Spleen (tissue), 7 donors: ENCODE measurements around the gene TMEM45B.
"Not testable (repeated sequence)": the region's sequence is repeated elsewhere in the genome, so short reads cannot be mapped to it uniquely, and the experiment has no call there.

Source experiments
- CTCF ChIP-seq, 11 experiments: fragments of 200-600 bp in 7 of 11; fragments of 450-650 bp in 4 of 11; sonication (generic) in 4 of 11; IDR thresholded peaks in 8 of 11; conservative IDR thresholded peaks in 3 of 11; 1 replicate in 7 of 11; 2 replicates in 4 of 11; pipeline versions ENCODE4 v1.4.0 to v1.8.0; 2016 to 2021; ENCODE audit warnings: antibody characterized with exemption in 11 of 11, inconsistent platforms in 4 of 11, mild to moderate bottlenecking in 1 of 11
- POLR2A ChIP-seq, 3 donors: fragments of 450-650 bp; IDR thresholded peaks; one replicate each; pipeline ENCODE4 v1.5.1; 2017; ENCODE audit warnings: antibody characterized with exemption in 3 of 3, mild to moderate bottlenecking in 1 of 3
- POLR2AphosphoS5 ChIP-seq, 3 donors: sonication (generic); formaldehyde crosslinking; IDR thresholded peaks; one replicate each; pipeline ENCODE4 v1.5.1; 2017; ENCODE audit warnings: antibody characterized with exemption in 3 of 3
- donor health status: DM: no; HTN: no; CAD: no; lungs with moderate emphysema.
- donor health status: DM: no; HTN: no; CAD: no.
- donor health status: DM: no; HTN: no; CAD: no.

- TF ChIP-seq POLR2A (IDR thresholded peaks at IDR 0.05); CTCF (IDR thresholded peaks at IDR 0.05 in 8 of 11, conservative IDR thresholded peaks at IDR 0.05 in 3 of 11); POLR2AphosphoS5 (IDR thresholded peaks at IDR 0.05): not testable (repeated sequence)
These were observed 17.6 kb downstream of the TMEM45B start for GRCh38 chr11:129833260-129833659.
